HG02973 (cell line): ENCODE measurements around the gene ANKRD66.
A peak's percentile ranks its signal among the peaks of the same experiment; 100 is the strongest.
"Not testable (repeated sequence)": the region's sequence is repeated elsewhere in the genome, so short reads cannot be mapped to it uniquely, and the experiment has no call there.

Experiments
- ATAC-seq: cut with Tn5 transposase; IDR thresholded peaks from one replicate; pipeline ENCODE4 v1.9.1; 2021; ENCODE audit warnings: moderate library complexity; ENCODE audit not compliant: unreplicated experiment

ANKRD66 gene

GRCh38 chr6:46751658-46752057, 4.9 kb downstream of the ANKRD66 start:
- no peak for ATAC-seq

DNA sequence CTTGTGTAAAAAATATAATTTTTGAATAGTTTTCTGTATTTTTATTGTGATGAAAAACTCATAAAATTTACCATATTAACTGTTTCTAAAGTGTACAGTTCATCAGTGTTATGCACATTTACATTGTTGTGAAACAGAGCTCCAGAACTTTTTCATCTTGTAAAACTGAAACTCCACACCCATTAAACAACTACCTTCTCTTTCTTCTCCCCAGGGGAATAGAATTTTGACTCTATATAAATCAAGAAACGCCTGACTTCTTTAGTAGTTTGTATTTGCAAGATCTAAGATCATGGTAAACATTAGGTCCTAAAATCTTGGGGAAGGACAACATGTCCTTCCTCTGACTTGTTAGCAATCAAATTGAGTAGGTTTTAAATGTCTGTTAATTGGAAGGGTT, 9.1 kb downstream of the ANKRD66 start:
- ATAC-seq, result no peak

- no peak for ATAC-seq
Measured at GRCh38 chr6:46756469-46757213, 9.9 kb downstream of the ANKRD66 start.

DNA sequence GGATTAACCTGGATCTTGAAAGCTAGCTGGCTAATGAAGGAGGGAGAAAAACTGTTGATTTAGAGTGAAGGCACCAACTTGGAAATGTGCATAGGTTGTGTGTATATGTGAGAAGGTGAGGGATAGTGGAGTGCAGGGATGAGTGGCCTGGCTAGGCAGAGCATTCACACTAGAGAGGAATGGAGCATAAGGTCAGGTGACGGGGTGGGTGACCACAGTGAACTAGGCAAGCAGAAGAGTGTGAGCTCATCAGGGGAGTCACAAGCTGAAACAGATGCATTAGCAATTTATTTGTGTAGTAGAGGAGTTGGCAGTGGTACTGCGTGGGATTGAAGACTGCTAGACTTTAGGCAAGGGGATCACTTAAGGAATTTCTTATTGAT, 10.5 kb downstream of the ANKRD66 start:
- no peak for ATAC-seq

- ATAC-seq, result no peak
Measured at GRCh38 chr6:46758960-46759753, 12.4 kb downstream of the ANKRD66 start.

GRCh38 chr6:46760925-46761324, 14.2 kb downstream of the ANKRD66 start:
- no peak for ATAC-seq

GRCh38 chr6:46763466-46763865, 16.7 kb downstream of the ANKRD66 start:
- ATAC-seq, result no peak

GRCh38 chr6:46764280-46764679, 17.5 kb downstream of the ANKRD66 start:
- not testable (repeated sequence) for ATAC-seq

- no peak for ATAC-seq
Measured at GRCh38 chr6:46764961-46765360, 18.2 kb downstream of the ANKRD66 start.

DNA sequence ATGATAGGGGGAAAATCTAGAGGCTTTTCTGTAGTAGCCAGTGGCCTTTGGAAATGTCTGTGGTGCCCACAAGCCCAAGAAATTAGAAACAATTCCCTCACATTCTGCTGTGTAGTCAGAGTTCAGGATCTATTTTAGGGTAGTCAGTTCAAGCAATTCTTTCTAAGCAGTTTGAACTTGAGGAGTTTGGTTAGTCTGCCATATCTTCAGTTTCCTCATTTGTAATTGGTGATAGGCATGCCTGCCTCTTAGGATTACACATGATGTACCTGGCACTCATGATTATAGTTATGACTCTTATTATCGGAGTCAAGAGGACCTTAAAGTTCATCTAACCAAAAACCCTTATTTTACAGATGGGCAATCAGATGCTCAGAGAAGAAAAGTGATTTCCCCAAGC, 25.3 kb downstream of the ANKRD66 start:
- no peak for ATAC-seq

DNA sequence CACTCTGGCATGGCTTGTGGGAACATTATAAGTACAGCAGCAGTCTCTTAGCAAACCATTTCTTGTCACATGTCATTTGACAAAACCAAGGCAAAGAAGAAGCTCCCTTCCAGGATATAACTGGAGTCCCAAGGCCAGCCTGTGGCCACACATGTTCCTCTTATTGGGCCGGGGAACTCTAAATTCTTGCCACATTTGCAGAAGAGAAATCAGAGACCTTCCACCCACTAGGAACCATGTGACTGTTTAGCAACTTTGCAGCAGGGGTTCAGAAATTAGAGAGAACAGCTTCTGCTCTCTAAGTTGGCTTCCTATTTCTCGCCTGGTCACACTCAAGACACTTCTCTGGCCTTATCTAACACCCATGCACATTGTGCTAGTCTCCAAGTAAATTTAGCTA, 26.0 kb downstream of the ANKRD66 start:
- peak; percentile 57 for ATAC-seq

DNA sequence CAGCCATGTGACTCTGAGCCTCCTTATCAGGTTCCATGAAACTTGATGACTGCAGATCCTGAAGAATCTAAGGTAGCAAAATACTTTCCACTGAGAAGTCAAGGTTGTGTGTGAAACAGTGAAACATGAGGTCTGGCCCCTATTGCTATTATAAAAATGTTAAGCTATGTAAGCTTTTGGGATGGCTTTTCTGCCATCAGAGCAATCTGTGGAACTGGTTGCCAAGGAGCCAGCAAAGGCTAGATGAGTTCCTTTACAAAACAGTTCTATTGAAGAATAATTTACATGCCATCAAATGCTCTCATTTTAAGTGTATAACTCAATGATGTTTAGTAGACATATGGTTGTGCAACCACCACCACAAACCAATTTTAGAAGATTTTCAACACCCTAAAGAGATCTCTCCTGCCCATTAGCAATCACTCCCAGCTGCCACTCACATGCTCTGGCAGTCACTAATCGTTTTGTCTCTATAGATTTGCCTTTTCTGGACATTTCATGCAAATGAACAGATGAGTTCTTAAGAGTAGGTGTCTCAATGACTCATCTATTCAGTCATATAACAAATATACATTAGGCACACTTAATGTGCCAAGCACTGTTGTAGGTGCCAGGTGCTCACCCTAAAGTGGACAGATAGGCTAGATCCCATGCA, 26.6 kb downstream of the ANKRD66 start:
- ATAC-seq, result no peak

- not testable (repeated sequence) for ATAC-seq
Measured at GRCh38 chr6:46774736-46775135, 28.0 kb downstream of the ANKRD66 start.

GRCh38 chr6:46776070-46776712, 29.5 kb downstream of the ANKRD66 start:
- no peak for ATAC-seq

- no peak for ATAC-seq
Measured at GRCh38 chr6:46777476-46778346, 31.0 kb downstream of the ANKRD66 start.

DNA sequence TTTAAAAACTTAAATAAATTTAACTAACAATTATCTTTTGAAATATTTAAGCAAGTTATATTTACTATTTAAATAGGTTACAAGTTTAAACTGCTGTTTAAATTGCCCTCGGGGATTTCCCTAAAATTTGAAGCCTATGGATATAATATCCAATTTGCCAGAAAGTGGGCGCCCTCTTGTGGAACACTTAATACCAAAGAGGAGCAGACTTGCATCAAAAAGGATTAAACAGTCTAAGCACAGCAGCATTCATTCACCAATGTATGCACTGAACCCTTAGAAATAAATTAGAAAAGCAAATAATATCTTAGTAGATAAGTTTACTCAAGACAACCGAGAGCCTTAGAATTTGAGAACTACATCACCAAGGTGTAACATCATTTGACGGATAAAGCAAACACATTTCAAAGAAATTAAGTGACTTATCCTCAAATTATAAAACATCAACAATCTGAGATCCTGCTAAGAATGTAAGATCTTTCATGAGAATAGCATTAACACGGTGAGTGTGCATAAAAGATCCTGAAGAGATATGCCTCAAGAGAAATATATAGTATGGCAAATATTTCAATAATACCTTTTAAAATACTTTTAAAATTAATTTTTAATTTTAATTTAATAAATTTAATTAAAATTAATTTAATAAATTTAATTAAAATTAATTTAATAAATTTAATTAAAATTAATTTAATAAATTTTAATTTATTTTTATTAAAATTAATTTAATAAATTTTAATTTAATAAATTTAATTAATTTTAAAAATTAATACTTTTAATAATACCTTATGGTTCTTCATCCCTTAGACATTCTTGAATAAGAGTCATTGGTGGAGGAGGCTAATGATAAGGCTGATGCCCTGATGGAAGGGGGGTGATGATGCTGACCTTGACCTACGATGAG, 35.0 kb downstream of the ANKRD66 start:
- no peak for ATAC-seq

- ATAC-seq, result no peak
Measured at GRCh38 chr6:46784535-46784934, 37.8 kb downstream of the ANKRD66 start.

GRCh38 chr6:46787871-46788540, 41.3 kb downstream of the ANKRD66 start:
- ATAC-seq, result no peak

- no peak for ATAC-seq
Measured at GRCh38 chr6:46788791-46789190, 42.1 kb downstream of the ANKRD66 start.
